Activated T-cell treated with anti-CD3 and anti-CD28 coated beads, Interleukin-2, amount 50 U/mL, for 24 hours (primary cell): Measurements from ENCODE around the gene KCNG3.

ENCODE experiments used
- DNase-seq: peaks from one replicate; pipeline ENCODE4 v3.0.0-alpha.2; 2020
- H3K27ac Mint-ChIP-seq: 2 replicates; pipeline ENCODE4 v1.8.0; 2020; ENCODE audit warnings: mild to moderate bottlenecking, mixed read lengths
- H3K27me3 Mint-ChIP-seq: 2 replicates; pipeline ENCODE4 v1.8.0; 2020; ENCODE audit warnings: mixed read lengths
- H3K36me3 Mint-ChIP-seq: 2 replicates; pipeline ENCODE4 v1.8.0; 2020; ENCODE audit warnings: low read depth, mixed read lengths
- H3K4me1 Mint-ChIP-seq: 2 replicates; pipeline ENCODE4 v1.8.0; 2020; ENCODE audit warnings: low read depth, mixed read lengths
- H3K4me3 Mint-ChIP-seq: 2 replicates; pipeline ENCODE4 v1.8.0; 2020; ENCODE audit warnings: mild to moderate bottlenecking, moderate library complexity, mixed read lengths
- H3K9me3 Mint-ChIP-seq: 2 replicates; pipeline ENCODE4 v1.8.0; 2020; ENCODE audit warnings: mixed read lengths

KCNG3 gene

DNA sequence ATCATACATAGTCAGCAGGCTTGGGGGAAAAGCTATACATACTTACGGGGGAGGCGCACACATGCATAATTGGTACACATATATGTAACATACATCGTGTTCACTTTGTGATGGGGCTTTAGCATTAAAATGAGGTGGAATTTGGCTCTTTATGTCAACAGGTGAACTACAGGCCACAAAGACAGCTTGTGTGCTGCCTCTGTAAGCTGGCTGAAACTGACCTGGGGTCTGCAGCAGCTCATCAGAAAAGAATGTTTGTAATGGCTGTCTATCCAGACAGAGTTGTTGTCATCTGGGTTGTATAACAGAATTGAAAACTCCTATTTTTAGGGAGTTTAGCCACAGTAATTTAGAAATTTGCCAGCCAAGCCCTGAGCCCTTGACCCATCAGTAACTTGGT, 4.7 kb upstream of the KCNG3 start:
- Mint-ChIP-seq H3K9me3 (no peaks in the 10 kb centered on the region), H3K4me3 (no peak overlapping the region)
- no peak for DNase-seq

DNA sequence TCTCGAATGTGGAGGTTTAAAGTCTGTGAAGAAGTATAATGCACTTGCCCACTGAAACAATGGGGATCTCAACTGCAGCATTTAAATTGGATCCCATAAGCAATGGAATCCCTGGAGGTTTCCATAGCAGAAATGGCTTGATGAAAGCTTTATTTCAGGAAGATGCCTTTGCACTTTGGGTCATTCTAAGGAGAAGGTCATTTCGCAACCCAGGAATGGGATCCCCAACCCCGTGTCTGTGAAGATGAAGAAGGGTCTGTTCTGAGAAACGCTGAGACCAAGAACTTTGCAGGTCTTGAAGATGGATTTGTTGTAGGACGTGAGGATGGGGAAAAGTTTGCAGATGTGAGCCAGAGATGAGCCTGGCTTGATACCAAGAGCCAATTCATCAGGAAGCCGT, 1.8 kb upstream of the KCNG3 start:
- H3K36me3 Mint-ChIP-seq, result no peaks in the 10 kb centered on the region
- peaks cover 28% of the 10 kb centered on the region for H3K27me3 Mint-ChIP-seq
- no peaks in the 10 kb centered on the region for H3K9me3 Mint-ChIP-seq
- H3K4me1 Mint-ChIP-seq, result peaks cover 17% of the 10 kb centered on the region
- no peak overlapping the region for H3K27ac Mint-ChIP-seq
- peak overlapping the region; percentile 19 for H3K4me3 Mint-ChIP-seq
- DNase-seq, result no peak

More for the DNA sequence above, 4.7 kb upstream of the KCNG3 start:
- Mint-ChIP-seq H3K27ac (no peak overlapping the region), H3K36me3 (no peaks in the 10 kb centered on the region), H3K4me1 (peaks cover 12% of the 10 kb centered on the region), H3K27me3 (peaks cover 13% of the 10 kb centered on the region)

DNA sequence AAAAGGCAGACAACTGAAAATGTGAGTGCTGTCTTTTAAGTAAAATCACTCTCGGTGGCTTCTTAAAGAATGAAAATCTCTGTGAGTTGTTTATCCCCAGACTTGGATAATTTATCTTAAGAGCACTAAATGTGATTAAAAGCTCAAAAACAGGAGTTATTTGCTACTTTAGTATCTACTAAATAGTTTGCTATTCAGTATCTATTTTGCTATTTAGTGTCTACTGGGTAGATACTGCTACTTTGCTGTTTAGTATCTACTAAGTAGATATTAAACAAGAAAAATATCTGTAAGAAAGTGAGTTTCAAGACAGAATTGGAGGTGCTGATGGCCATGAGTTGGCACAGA, 1.4 kb upstream of the KCNG3 start:
- H3K36me3 Mint-ChIP-seq, result no peaks in the 10 kb centered on the region
- no peak overlapping the region for H3K27ac Mint-ChIP-seq
- peaks cover 17% of the 10 kb centered on the region for H3K4me1 Mint-ChIP-seq

DNA sequence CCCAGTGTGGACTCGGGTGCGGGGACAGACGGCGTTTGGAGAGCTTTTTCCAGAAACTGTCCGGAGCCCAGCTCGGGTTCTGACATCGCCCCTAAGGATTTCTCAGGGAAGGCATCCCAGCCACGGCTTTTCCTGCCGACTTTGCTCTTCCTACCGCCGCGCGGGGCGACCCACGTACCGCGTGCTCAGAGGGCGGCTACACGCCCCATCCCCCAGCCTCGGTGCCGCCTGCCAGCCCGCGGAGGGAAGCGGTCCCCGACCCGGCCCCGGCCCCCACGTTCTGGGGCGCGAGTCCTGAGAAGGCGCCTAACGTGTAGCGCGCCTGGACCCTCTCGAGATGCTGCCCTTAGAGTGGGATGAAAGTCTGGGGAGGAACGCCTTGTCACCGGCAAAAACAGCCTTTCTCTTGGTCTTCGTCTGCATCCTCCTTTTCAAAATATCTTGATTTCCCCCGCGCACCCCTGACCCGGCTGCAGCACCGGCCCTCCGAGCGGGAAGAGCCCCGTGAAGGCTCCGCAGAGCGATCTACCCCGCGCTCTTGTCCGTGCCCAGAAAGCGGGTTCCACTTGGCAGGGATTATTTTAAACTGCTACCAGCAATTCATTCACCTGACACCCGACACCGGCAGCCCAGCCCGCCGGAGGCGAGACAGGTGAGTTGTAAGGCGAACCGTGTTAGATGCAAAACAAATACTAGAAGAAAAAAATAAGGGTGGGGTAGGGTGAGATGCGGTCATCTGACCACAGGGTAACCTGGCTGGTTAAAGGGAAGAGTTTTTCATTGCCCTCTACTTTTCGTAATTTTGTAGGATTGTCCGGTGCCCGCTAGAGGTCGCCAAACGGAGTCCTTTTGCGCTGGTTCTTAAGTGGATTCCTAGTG, 812 bp upstream of the KCNG3 start:
- peaks cover 28% of the 10 kb centered on the region for H3K27me3 Mint-ChIP-seq
- DNase-seq, result peak; percentile 81
- H3K9me3 Mint-ChIP-seq, result no peaks in the 10 kb centered on the region
- H3K4me3 Mint-ChIP-seq, result peak overlapping the region; percentile 82
- H3K27ac Mint-ChIP-seq, result peak overlapping the region; percentile 84
- no peaks in the 10 kb centered on the region for H3K36me3 Mint-ChIP-seq
- H3K4me1 Mint-ChIP-seq, result peaks cover 17% of the 10 kb centered on the region

More for the DNA sequence above, 1.4 kb upstream of the KCNG3 start:
- Mint-ChIP-seq H3K4me3 (peak overlapping the region; percentile 82), H3K27me3 (peaks cover 28% of the 10 kb centered on the region), H3K9me3 (no peaks in the 10 kb centered on the region)
- DNase-seq, result no peak

DNA sequence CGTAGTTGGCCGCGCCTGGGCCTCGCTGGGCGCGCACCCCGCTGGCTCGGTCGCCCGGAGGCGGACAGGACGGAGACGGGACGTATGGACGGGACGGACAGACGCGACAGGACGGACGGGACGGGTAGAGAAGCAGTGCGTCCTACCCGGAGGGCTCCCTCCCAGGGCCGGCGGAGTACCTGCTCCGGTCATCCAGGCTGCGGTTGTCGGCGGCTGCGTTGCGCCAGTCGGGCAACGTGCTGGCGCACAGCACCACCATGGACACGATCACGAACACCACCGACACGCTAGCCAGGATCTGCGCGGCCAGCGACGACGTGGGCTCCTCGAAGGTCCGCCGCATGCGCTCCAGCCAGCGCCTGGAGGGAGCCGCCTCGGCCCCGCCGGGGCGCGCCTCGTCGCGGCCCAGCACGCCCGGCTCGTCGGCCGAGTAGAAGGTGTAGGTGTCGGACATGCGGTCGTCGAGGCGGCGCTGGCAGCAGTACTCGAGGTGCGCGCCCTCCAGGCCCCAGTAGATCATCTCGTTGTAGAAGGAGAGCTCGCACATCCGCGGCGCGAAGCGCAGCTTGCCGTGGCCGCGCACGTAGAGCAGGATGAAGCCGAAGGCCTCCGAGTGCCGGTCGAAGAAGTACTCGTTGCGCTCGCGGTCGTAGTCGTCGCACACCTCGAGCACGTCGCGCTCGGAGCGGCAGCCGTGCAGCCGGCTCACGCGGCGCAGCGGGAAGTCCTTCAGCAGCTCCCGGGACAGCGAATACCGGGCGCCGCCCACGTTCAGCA, 903 bp downstream of the KCNG3 start:
- peak; percentile 61 for DNase-seq
- Mint-ChIP-seq H3K4me3 (peak overlapping the region; percentile 64), H3K4me1 (peaks cover 17% of the 10 kb centered on the region), H3K27me3 (peaks cover 28% of the 10 kb centered on the region), H3K9me3 (no peaks in the 10 kb centered on the region), H3K27ac (no peak overlapping the region), H3K36me3 (no peaks in the 10 kb centered on the region)

DNA sequence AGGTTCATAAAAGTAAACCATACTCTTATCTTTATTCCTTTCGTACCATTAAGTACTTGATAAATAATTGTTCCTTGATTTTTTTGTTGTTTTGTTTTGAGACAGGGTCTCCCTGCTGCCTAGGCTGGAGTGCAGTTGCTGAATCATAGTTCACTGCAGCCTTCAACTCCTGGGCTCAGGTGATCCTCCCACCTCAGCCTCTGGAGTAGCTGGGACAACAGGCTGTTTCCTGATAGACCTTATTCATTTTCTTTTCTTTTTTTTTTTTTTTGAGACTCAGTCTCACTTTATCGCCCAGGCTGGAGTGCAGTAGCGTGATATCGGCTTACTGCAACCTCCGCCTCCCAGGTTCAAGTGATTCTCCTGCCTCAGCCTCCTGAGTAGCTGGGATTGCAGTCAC, 5.5 kb downstream of the KCNG3 start:
- Mint-ChIP-seq H3K27me3 (peaks cover 15% of the 10 kb centered on the region), H3K27ac (no peak overlapping the region), H3K4me1 (peaks cover 5% of the 10 kb centered on the region), H3K4me3 (no peak overlapping the region), H3K36me3 (no peaks in the 10 kb centered on the region), H3K9me3 (no peaks in the 10 kb centered on the region)
- no peak for DNase-seq

DNA sequence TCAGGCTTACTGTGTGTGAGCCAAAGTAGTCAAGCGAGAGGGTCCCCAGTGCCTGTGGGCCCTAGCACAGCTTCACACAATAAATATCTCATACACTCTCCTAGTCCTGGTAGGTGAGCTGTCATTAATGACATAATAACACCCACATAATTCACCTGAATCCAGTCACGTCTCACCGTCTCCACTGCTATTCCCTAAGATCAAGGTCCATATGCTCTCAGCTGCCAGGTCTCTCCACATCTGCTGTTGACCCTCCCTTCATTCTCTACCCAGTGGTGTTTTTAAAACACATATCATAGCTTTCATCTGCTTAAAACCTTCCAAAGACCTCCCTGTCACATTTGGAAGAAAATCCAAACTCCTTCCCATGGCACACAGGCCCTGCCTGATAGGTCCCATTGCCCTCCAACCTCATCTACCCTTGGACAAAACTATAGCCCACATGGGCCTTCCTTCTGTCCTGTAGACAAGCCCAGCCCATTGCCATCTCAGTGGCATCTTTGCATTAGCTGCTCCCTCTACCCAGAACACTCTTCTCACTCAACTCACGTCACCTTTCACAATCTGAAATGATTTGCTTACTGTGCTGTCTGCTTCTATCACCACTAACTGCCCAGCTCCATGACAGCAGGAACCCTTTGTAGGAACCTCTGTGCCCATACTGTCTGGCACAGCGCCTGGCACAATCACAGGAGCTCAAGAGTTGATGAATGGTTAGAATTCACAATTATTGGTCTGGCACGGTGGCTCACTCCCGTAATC, 7.5 kb downstream of the KCNG3 start:
- H3K4me3 Mint-ChIP-seq, result no peak overlapping the region
- H3K4me1 Mint-ChIP-seq, result no peaks in the 10 kb centered on the region
- no peak overlapping the region for H3K27ac Mint-ChIP-seq
- H3K36me3 Mint-ChIP-seq, result no peaks in the 10 kb centered on the region
- no peaks in the 10 kb centered on the region for H3K27me3 Mint-ChIP-seq
- DNase-seq, result no peak
- H3K9me3 Mint-ChIP-seq, result no peaks in the 10 kb centered on the region

DNA sequence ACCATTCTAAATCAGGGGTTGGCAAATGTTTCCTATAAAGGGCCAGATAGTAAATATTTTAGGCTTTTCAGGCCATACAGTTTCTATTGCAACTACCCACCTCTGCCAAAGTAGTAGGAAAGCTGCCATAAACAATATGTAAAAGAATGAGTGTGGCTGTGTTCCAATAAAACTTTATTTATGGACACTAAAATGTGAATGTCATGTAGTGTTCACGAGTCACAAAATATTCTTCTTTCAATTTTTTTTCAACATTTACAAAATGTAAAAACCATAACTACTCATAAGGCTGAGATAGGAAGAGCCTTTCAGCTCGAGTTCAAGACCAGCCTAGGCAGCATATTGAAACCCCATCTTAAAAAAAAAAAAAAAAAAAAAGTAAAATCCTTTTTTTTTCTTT, 13.4 kb downstream of the KCNG3 start:
- Mint-ChIP-seq H3K36me3 (no peaks in the 10 kb centered on the region), H3K27ac (no peak overlapping the region), H3K9me3 (no peaks in the 10 kb centered on the region), H3K4me1 (no peaks in the 10 kb centered on the region), H3K4me3 (no peak overlapping the region), H3K27me3 (no peaks in the 10 kb centered on the region)
- DNase-seq, result no peak

DNA sequence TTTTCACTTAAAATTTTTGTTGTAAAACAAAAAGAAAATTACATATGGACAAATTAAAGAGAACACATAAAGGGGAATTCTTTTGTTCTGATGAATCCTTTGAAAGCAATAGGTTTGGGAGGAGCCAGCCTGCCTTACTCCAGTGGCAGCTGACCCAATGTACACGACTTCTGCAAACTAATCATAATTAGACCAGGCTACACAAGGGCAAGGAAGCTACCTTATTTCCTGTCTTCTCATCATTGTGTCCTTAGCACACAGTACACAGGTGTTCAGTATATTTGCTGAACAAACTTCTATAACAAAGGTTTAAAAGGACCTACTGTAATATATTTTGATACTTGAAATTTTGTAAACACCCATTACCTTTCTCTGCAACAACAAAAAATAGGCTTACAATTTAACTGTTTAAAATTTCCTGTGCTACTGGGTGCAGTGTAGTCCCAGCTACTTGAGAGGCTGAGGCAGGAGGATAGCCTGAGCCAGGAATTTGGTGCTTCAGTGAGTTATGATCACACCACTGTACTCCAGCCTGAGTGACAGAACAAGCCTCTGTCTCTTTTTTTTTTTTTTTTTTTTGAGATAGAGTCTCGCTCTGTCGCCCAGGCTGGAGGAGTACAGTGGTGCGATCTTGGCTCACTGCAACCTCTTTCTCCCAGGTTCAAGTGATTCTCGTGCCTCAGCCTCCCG, 18.9 kb downstream of the KCNG3 start:
- Mint-ChIP-seq H3K4me1 (no peaks in the 10 kb centered on the region), H3K9me3 (no peaks in the 10 kb centered on the region), H3K27ac (no peak overlapping the region), H3K27me3 (no peaks in the 10 kb centered on the region), H3K36me3 (no peaks in the 10 kb centered on the region), H3K4me3 (no peak overlapping the region)
- no peak for DNase-seq

DNA sequence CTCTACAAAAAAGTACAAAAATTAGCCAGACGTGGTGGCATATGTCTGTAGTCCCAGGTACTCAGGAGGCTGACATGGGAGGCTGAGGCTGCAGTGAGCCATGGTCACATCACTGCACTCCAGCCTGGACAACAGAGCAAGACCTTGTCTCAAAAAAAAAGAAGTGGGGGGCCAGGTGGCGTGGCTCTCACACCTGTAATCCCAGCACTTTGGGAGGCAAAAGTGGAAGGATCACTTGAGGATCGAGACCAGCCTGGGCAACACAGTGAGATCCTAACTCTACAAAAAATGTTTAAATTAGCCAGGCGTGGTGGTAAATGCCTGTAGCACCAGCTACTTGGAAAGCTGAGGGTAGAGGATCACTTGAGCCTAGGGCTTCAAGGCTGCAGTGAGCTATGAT, 23.1 kb downstream of the KCNG3 start:
- no peaks in the 10 kb centered on the region for H3K4me1 Mint-ChIP-seq
- H3K27me3 Mint-ChIP-seq, result no peaks in the 10 kb centered on the region
- H3K4me3 Mint-ChIP-seq, result no peak overlapping the region
- no peaks in the 10 kb centered on the region for H3K9me3 Mint-ChIP-seq
- no peak overlapping the region for H3K27ac Mint-ChIP-seq
- no peaks in the 10 kb centered on the region for H3K36me3 Mint-ChIP-seq
- no peak for DNase-seq

DNA sequence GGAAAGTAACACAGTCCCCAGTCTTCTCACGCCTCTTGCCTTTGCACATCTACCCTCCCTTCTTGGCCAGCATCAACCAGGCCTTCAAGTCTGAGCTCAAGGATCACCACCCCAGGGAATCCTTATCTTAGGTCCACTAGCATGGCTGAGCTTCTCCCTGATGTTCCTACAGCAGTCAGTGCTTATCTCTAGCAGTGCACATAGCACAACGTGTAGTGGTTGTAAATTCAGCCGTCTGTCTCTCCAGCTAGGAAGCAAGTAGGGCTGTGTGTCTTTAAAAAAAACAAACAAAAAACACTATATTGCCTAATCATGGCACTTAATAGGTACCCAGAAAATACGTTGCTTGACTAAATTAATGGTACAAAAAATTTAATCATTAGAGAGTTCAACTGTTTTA, 29.2 kb downstream of the KCNG3 start:
- Mint-ChIP-seq H3K27me3 (no peaks in the 10 kb centered on the region), H3K36me3 (no peaks in the 10 kb centered on the region), H3K4me3 (no peak overlapping the region), H3K9me3 (no peaks in the 10 kb centered on the region), H3K4me1 (no peaks in the 10 kb centered on the region), H3K27ac (no peak overlapping the region)
- DNase-seq, result no peak

DNA sequence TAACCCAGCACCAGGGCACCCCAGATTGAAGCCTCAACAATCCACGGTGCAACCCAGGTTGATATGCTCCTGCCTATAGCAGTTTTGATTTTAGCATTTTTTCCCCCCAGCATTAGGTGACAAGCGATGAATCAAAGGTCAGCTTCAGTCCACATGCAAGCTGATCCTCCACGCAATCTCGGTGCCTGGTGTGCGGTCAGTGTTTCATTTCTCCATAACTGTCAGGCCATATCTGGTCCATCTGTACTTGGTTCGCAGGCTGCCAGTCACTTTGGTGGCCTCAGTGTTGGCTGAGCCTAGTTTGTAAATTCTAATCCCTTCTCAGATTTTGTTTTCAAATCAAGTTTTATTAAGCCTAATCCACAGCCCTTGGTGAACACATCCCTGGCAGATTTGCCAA, 30.2 kb downstream of the KCNG3 start:
- H3K27ac Mint-ChIP-seq, result no peak overlapping the region
- DNase-seq, result no peak
- peaks cover 2% of the 10 kb centered on the region for H3K27me3 Mint-ChIP-seq
- H3K9me3 Mint-ChIP-seq, result no peaks in the 10 kb centered on the region
- H3K4me1 Mint-ChIP-seq, result no peaks in the 10 kb centered on the region
- H3K36me3 Mint-ChIP-seq, result no peaks in the 10 kb centered on the region
- H3K4me3 Mint-ChIP-seq, result no peak overlapping the region

DNA sequence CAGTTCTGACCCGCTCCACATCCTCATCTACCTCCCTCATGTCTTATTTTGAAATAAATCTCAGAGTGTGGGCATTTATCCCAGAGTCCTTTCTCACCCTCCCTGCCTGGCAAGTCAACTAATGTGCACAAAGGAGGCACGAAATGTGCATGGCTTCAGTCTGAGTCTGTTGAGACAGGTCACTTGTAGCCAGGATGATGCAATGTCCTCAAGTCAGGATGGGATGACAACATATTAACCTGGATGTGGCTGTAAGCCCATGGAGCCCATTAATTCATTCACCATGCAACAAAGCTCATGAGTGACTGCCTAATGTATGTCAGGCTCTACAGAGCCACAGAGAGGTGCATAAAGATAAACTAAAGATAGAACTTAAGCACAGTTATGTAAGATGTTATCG, 34.5 kb downstream of the KCNG3 start:
- no peaks in the 10 kb centered on the region for H3K4me1 Mint-ChIP-seq
- no peak for DNase-seq
- H3K27ac Mint-ChIP-seq, result no peak overlapping the region
- no peak overlapping the region for H3K4me3 Mint-ChIP-seq
- peaks cover 2% of the 10 kb centered on the region for H3K27me3 Mint-ChIP-seq
- no peaks in the 10 kb centered on the region for H3K9me3 Mint-ChIP-seq
- no peaks in the 10 kb centered on the region for H3K36me3 Mint-ChIP-seq

DNA sequence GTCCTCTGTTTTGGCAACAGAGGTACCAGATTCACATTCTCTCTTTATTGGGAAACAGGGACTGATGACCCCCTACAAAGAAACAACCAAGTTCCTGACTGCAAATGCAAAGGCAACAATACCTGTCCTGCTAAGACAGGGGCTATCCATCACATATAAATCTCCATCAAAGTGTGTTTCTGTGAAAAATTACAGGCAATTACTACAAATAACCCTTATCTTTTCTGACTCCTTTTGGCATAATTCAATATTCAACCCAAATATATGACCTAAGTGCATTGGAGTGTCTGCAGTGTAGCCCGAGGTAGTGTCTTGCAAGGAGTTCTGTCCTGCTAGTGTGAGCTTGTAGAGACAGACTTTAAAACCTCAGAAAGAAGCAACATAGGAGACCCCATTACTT, 35.4 kb downstream of the KCNG3 start:
- no peaks in the 10 kb centered on the region for H3K4me1 Mint-ChIP-seq
- no peak overlapping the region for H3K27ac Mint-ChIP-seq
- DNase-seq, result no peak
- no peaks in the 10 kb centered on the region for H3K9me3 Mint-ChIP-seq
- H3K4me3 Mint-ChIP-seq, result no peak overlapping the region
- H3K36me3 Mint-ChIP-seq, result no peaks in the 10 kb centered on the region
- H3K27me3 Mint-ChIP-seq, result peaks cover 2% of the 10 kb centered on the region
